HG02610 (cell line): ENCODE results near the gene TRAF3IP1.
A peak's percentile ranks its signal among the peaks of the same experiment; 100 is the strongest.
"Not testable (repeated sequence)": the region's sequence is repeated elsewhere in the genome, so short reads cannot be mapped to it uniquely, and the experiment has no call there.

ENCODE experiments used
- ATAC-seq: cut with Tn5 transposase; IDR thresholded peaks from one replicate; pipeline ENCODE4 v1.9.1; 2021; ENCODE audit warnings: mild to moderate bottlenecking, moderate library complexity; ENCODE audit not compliant: unreplicated experiment

The TRAF3IP1 gene

GRCh38 chr2:238320246-238320647 is at the start of gene TRAF3IP1:
TSS of gene TRAF3IP1 (plus strand) at chr2:238320518. CDS start at chr2:238320663, 145 bp downstream.
- ATAC-seq: peak; percentile 96

- no peak for ATAC-seq
Measured at GRCh38 chr2:238270606-238271005, 49.7 kb upstream of the TRAF3IP1 start.

- no peak for ATAC-seq
Measured at GRCh38 chr2:238271061-238271554, 49.2 kb upstream of the TRAF3IP1 start.

- ATAC-seq: not testable (repeated sequence)
Measured at GRCh38 chr2:238271686-238272085, 48.6 kb upstream of the TRAF3IP1 start.

- ATAC-seq: no peak
Measured at GRCh38 chr2:238272156-238272555, 48.2 kb upstream of the TRAF3IP1 start.

GRCh38 chr2:238273433-238273832 is 46.9 kb upstream of the TRAF3IP1 start:
- not testable (repeated sequence) for ATAC-seq

- ATAC-seq: no peak
Measured at GRCh38 chr2:238274152-238274865, 46.0 kb upstream of the TRAF3IP1 start.

GRCh38 chr2:238277695-238278094 is 42.6 kb upstream of the TRAF3IP1 start:
- no peak for ATAC-seq

GRCh38 chr2:238278626-238279323 is 41.5 kb upstream of the TRAF3IP1 start:
- ATAC-seq: no peak

- no peak for ATAC-seq
Measured at GRCh38 chr2:238279324-238279682, 41.0 kb upstream of the TRAF3IP1 start.

GRCh38 chr2:238280083-238280825 is 40.1 kb upstream of the TRAF3IP1 start:
- ATAC-seq: no peak

GRCh38 chr2:238281826-238282480 is 38.4 kb upstream of the TRAF3IP1 start:
- ATAC-seq: no peak

GRCh38 chr2:238282861-238283738 is 37.2 kb upstream of the TRAF3IP1 start:
- ATAC-seq: no peak

- no peak for ATAC-seq
Measured at GRCh38 chr2:238284802-238285515, 35.4 kb upstream of the TRAF3IP1 start.

- no peak for ATAC-seq
Measured at GRCh38 chr2:238285653-238286082, 34.6 kb upstream of the TRAF3IP1 start.

- no peak for ATAC-seq
Measured at GRCh38 chr2:238286095-238286494, 34.2 kb upstream of the TRAF3IP1 start.

- no peak for ATAC-seq
Measured at GRCh38 chr2:238286551-238286950, 33.8 kb upstream of the TRAF3IP1 start.

GRCh38 chr2:238286987-238287736 is 33.2 kb upstream of the TRAF3IP1 start:
- ATAC-seq: no peak
